Measurements from ENCODE around the gene TMEM184A. TPM values are rescaled to one million over a fixed set of nuclear protein-coding genes. Genes with fewer than 3 reads are reported as not detected.

Gene TMEM184A
- total and polyA plus RNA-seq, 2 donors (not counting 1 experiment from before 2014, with no cell fraction given), result not detected

- peak overlapping the region; percentile 84 for H3K4me3 Mint-ChIP-seq
- DNase-seq, result no peak
- intact Hi-C loops (cut with micrococcal nuclease), result no loop called here
- Histone ChIP-seq H3K79me2 (ENCODE audit: control insufficient read depth, insufficient read depth, low read length) (peaks cover 37% of the 10 kb centered on the region), H2AFZ (ENCODE audit: insufficient read depth, low read depth, low read length, poor library complexity, severe bottlenecking) (no peak overlapping the region), H3K36me3 (replicated peaks in 1 of 2; ENCODE audit: control extremely low read depth in 1 of 2, control insufficient read depth in 1 of 2, extremely low read depth in 1 of 2, insufficient read depth in 2 of 2, low read length in 1 of 2) (peaks cover 0 to 36% of the 10 kb centered on the region in 2 experiments), H3K4me3 (ENCODE audit: control extremely low read depth in 1 of 5, extremely low read depth in 1 of 5, insufficient read depth in 1 of 5, low read depth in 2 of 5, low read length in 4 of 5) (no peak overlapping the region), H3K27me3 (replicated peaks in 1 of 4; ENCODE audit: control extremely low read depth in 1 of 4, control insufficient read depth in 3 of 4, insufficient read depth in 4 of 4, low read length in 3 of 4) (no peaks in the 10 kb centered on the region), H3K4me2 (replicated peaks; ENCODE audit: low read depth, low read length, poor library complexity, severe bottlenecking) (no peak overlapping the region), H4K20me1 (ENCODE audit: control insufficient read depth, insufficient read depth, low read length, poor library complexity, severe bottlenecking) (peaks cover 50% of the 10 kb centered on the region), H3K9me3 (ENCODE audit: control extremely low read depth in 1 of 3, control insufficient read depth in 2 of 3, insufficient read depth in 1 of 3, low read length in 2 of 3) (no peaks in the 10 kb centered on the region), H3K27ac (ENCODE audit: low read length in 2 of 2) (no peak overlapping the region), H3K9ac (ENCODE audit: low read length) (no peak overlapping the region), H3K4me1 (ENCODE audit: control insufficient read depth in 2 of 2, insufficient read depth in 2 of 2, low read length in 2 of 2) (peaks cover 25 to 43% of the 10 kb centered on the region in 2 donors)
- ATAC-seq (ENCODE audit: low read depth), result no peak
- CTCF ChIA-PET, result no interaction called here
- WGBS (ENCODE audit: insufficient coverage), result 72% methylated on average over 16 of the region's 21 CpGs
- TF ChIP-seq EZH2 (IDR thresholded peaks at IDR 0.05; ENCODE audit: borderline replicate concordance, insufficient read depth, low read depth, low read length, poor library complexity, severe bottlenecking), result no peak
- TF ChIP-seq CTCF (IDR thresholded peaks at IDR 0.05), result no peak
- peaks cover 33% of the 10 kb centered on the region for H3K4me1 Mint-ChIP-seq
- H3K27me3 Mint-ChIP-seq, result no peaks in the 10 kb centered on the region
- POLR2A ChIA-PET, result no interaction called here
- H3K9me3 Mint-ChIP-seq (ENCODE audit: insufficient read depth), result no peaks in the 10 kb centered on the region
- H3K27ac Mint-ChIP-seq, result peak overlapping the region; percentile 15
These were observed 54.3 kb downstream of the TMEM184A start for GRCh38 chr7:1501487-1502270.

GRCh38 chr7:1500064-1500807 is 55.8 kb downstream of the TMEM184A start:
- Histone ChIP-seq H3K27ac (ENCODE audit: low read length in 2 of 2) (no peak overlapping the region), H3K4me2 (replicated peaks; ENCODE audit: low read depth, low read length, poor library complexity, severe bottlenecking) (no peak overlapping the region), H3K9ac (ENCODE audit: low read length) (no peak overlapping the region), H3K4me3 (ENCODE audit: control extremely low read depth in 1 of 5, extremely low read depth in 1 of 5, insufficient read depth in 1 of 5, low read depth in 2 of 5, low read length in 4 of 5) (no peak overlapping the region), H4K20me1 (ENCODE audit: control insufficient read depth, insufficient read depth, low read length, poor library complexity, severe bottlenecking) (peaks cover 50% of the 10 kb centered on the region), H2AFZ (ENCODE audit: insufficient read depth, low read depth, low read length, poor library complexity, severe bottlenecking) (no peak overlapping the region), H3K27me3 (replicated peaks in 1 of 4; ENCODE audit: control extremely low read depth in 1 of 4, control insufficient read depth in 3 of 4, insufficient read depth in 4 of 4, low read length in 3 of 4) (no peaks in the 10 kb centered on the region), H3K4me1 (ENCODE audit: control insufficient read depth in 2 of 2, insufficient read depth in 2 of 2, low read length in 2 of 2) (peaks cover 14 to 31% of the 10 kb centered on the region in 2 donors), H3K9me3 (ENCODE audit: control extremely low read depth in 1 of 3, control insufficient read depth in 2 of 3, insufficient read depth in 1 of 3, low read length in 2 of 3) (no peaks in the 10 kb centered on the region), H3K79me2 (ENCODE audit: control insufficient read depth, insufficient read depth, low read length) (peaks cover 36% of the 10 kb centered on the region), H3K36me3 (replicated peaks in 1 of 2; ENCODE audit: control extremely low read depth in 1 of 2, control insufficient read depth in 1 of 2, extremely low read depth in 1 of 2, insufficient read depth in 2 of 2, low read length in 1 of 2) (peaks cover 0 to 50% of the 10 kb centered on the region in 2 experiments)
- H3K9me3 Mint-ChIP-seq (ENCODE audit: insufficient read depth), result no peaks in the 10 kb centered on the region
- TF ChIP-seq EZH2 (IDR thresholded peaks at IDR 0.05; ENCODE audit: borderline replicate concordance, insufficient read depth, low read depth, low read length, poor library complexity, severe bottlenecking) (no peak), CTCF (IDR thresholded peaks at IDR 0.05) (no peak)
- peaks cover 24% of the 10 kb centered on the region for H3K4me1 Mint-ChIP-seq
- ATAC-seq (ENCODE audit: low read depth), result no peak
- no peak for DNase-seq
- ChIA-PET CTCF (no interaction called here), POLR2A (interaction anchor here (0.5 kb wide), 1 partner anchor 382 kb away, joined by 3 read pairs; no protein-coding TSS in a partner anchor)
- no peak overlapping the region for H3K4me3 Mint-ChIP-seq
- intact Hi-C loops (cut with micrococcal nuclease), result no loop called here
- over 99% methylated on average over 34 of the region's 34 CpGs for WGBS (ENCODE audit: insufficient coverage)
- no peaks in the 10 kb centered on the region for H3K27me3 Mint-ChIP-seq
- H3K27ac Mint-ChIP-seq, result no peak overlapping the region

Measured in B cell (primary cell).